Mesenchymal stem cell (in vitro differentiated cells and primary cell): Measurements from ENCODE around the gene CLEC14A.

Source experiments
- DNase-seq: peaks from one replicate; pipeline ENCODE4 v3.0.0-alpha.2; 2013
- H2AFZ ChIP-seq: one replicate; pipeline ENCODE4 v1.6.1; 2013; ENCODE audit warnings: low read depth, mild to moderate bottlenecking, control low read depth, inconsistent platforms, low read length, moderate library complexity
- H2AK5ac ChIP-seq: 2 replicates; pipeline ENCODE4 v1.6.1; 2013; ENCODE audit warnings: low read length, moderate library complexity, mild to moderate bottlenecking, inconsistent platforms; ENCODE audit not compliant: severe bottlenecking
- H2BK120ac ChIP-seq: one replicate; pipeline ENCODE4 v1.6.1; 2013; ENCODE audit warnings: low read depth, mild to moderate bottlenecking, inconsistent platforms, low read length, moderate library complexity
- H2BK12ac ChIP-seq, 2 experiments: one replicate each; pipeline ENCODE4 v1.6.1; 2013; ENCODE audit warnings: inconsistent platforms in 2 of 2, low read length in 2 of 2, mild to moderate bottlenecking in 2 of 2, moderate library complexity in 2 of 2, control low read depth in 1 of 2
- H2BK15ac ChIP-seq: one replicate; pipeline ENCODE4 v1.6.1; 2013; ENCODE audit warnings: mild to moderate bottlenecking, low read depth, inconsistent platforms; ENCODE audit not compliant: poor library complexity, severe bottlenecking
- H2BK5ac ChIP-seq: 2 replicates; pipeline ENCODE4 v1.6.1; 2013; ENCODE audit warnings: low read depth, mild to moderate bottlenecking, low read length, control low read depth, inconsistent platforms; ENCODE audit not compliant: poor library complexity, severe bottlenecking
- H3K14ac ChIP-seq, 2 experiments: one replicate each; pipeline ENCODE4 v1.6.1; 2013; ENCODE audit warnings: inconsistent platforms in 2 of 2, low read length in 2 of 2, control low read depth in 1 of 2, mild to moderate bottlenecking in 1 of 2, moderate library complexity in 1 of 2
- H3K18ac ChIP-seq, 2 experiments: one replicate each; pipeline ENCODE4 v1.6.1; 2013; ENCODE audit warnings: inconsistent platforms in 2 of 2, low read length in 2 of 2, control low read depth in 1 of 2, low read depth in 1 of 2, mild to moderate bottlenecking in 1 of 2
- H3K23ac ChIP-seq, 2 experiments: one replicate each; pipeline ENCODE4 v1.6.1; 2013; ENCODE audit warnings: inconsistent platforms in 2 of 2, low read length in 2 of 2, mild to moderate bottlenecking in 2 of 2, moderate library complexity in 2 of 2, control low read depth in 1 of 2
- H3K27ac ChIP-seq: 2 replicates; pipeline ENCODE4 v1.5.1; 2013; ENCODE audit warnings: mild to moderate bottlenecking, moderate library complexity, low read length, control low read depth, inconsistent platforms; ENCODE audit not compliant: poor library complexity, severe bottlenecking
- H3K27me3 ChIP-seq, 2 experiments: 2 replicates each; pipeline versions ENCODE4 v1.6.1 to v1.7.0; 2013; ENCODE audit warnings: low read length in 2 of 2, mild to moderate bottlenecking in 2 of 2, moderate library complexity in 2 of 2, control low read depth in 1 of 2, inconsistent platforms in 1 of 2; ENCODE audit not compliant: control insufficient read depth in 1 of 2, insufficient read depth in 1 of 2
- H3K36me3 ChIP-seq, 2 experiments: 2 replicates each; pipeline versions ENCODE4 v1.6.1 to v1.7.0; 2013; ENCODE audit warnings: low read length in 2 of 2, control low read depth in 1 of 2, inconsistent platforms in 1 of 2, low read depth in 1 of 2, mild to moderate bottlenecking in 1 of 2; ENCODE audit not compliant: insufficient read depth in 2 of 2, control insufficient read depth in 1 of 2
- H3K4ac ChIP-seq, 2 experiments: one replicate each; pipeline ENCODE4 v1.6.1; 2013; ENCODE audit warnings: inconsistent platforms in 2 of 2, low read length in 2 of 2, mild to moderate bottlenecking in 2 of 2, moderate library complexity in 2 of 2, control low read depth in 1 of 2, low read depth in 1 of 2
- H3K4me1 ChIP-seq: 2 replicates; pipeline ENCODE4 v1.6.1; 2013; ENCODE audit warnings: low read depth, low read length, control low read depth; ENCODE audit not compliant: control insufficient read depth, insufficient read depth
- H3K4me2 ChIP-seq: 2 replicates; pipeline ENCODE4 v1.6.1; 2013; ENCODE audit warnings: low read length, mild to moderate bottlenecking, inconsistent platforms; ENCODE audit not compliant: poor library complexity, severe bottlenecking
- H3K4me3 ChIP-seq, 2 experiments: 2 replicates each; pipeline versions ENCODE4 v1.5.1 to v1.7.0; 2013; ENCODE audit warnings: low read length in 2 of 2, mild to moderate bottlenecking in 2 of 2, control low read depth in 1 of 2, low read depth in 1 of 2; ENCODE audit not compliant: insufficient read depth in 1 of 2
- H3K79me1 ChIP-seq: replicated peaks from 2 replicates; pipeline ENCODE4 v1.6.1; 2013; ENCODE audit warnings: mild to moderate bottlenecking, control low read depth, low read length, inconsistent platforms; ENCODE audit not compliant: poor library complexity, severe bottlenecking
- H3K9ac ChIP-seq: 2 replicates; pipeline ENCODE4 v1.7.0; 2013; ENCODE audit warnings: mild to moderate bottlenecking, low read length, moderate library complexity
- H3K9me3 ChIP-seq: 2 replicates; pipeline ENCODE4 v1.7.0; 2013; ENCODE audit warnings: mild to moderate bottlenecking, low read length; ENCODE audit not compliant: control insufficient read depth
- H4K8ac ChIP-seq: one replicate; pipeline ENCODE4 v1.6.1; 2013; ENCODE audit warnings: inconsistent platforms, mild to moderate bottlenecking, low read length, moderate library complexity
- H4K91ac ChIP-seq: one replicate; pipeline ENCODE4 v1.6.1; 2013; ENCODE audit warnings: mild to moderate bottlenecking, low read length, inconsistent platforms
- WGBS: methylation state at CpG from one replicate; pipeline ENCODE4 v1.1.7; 2013; ENCODE audit warnings: mixed read lengths; 5-methylcytosine and 5-hydroxymethylcytosine counted together

The CLEC14A gene

DNA sequence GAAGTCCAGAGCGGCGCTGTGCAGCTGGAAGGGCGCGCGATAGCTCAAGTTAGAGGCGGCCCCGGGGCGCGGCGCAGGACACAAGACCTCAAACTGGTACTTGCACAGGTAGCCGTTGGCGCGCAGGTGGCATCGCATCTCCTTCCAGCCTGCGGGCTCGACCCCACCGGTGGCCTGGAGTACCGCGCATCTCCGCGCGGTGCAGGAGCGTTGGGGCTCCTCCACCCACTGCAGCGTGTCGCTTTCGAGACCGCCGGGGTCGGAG, 553 bp downstream of the CLEC14A start:
- no peak overlapping the region for H2BK5ac ChIP-seq
- H4K91ac ChIP-seq: peak overlapping the region; percentile 100
- no peak overlapping the region for H3K27ac ChIP-seq
- 7% methylated on average over 29 of the region's 29 CpGs for WGBS
- peaks cover 14 to 21% of the 10 kb centered on the region in 2 experiments for H3K27me3 ChIP-seq
- H2AK5ac ChIP-seq: no peak overlapping the region
- peak overlapping the region; percentile 98 for H4K8ac ChIP-seq
- no peaks in the 10 kb centered on the region for H3K79me1 ChIP-seq
- H3K4ac ChIP-seq: peak overlapping the region; percentile 2 to 79
- peak; percentile 49 for DNase-seq
- H3K23ac ChIP-seq: peak overlapping the region in 1 of 2 experiments; percentile 1
- peak overlapping the region; percentile 40 to 67 for H3K4me3 ChIP-seq
- H2AFZ ChIP-seq: peak overlapping the region; percentile 83
- H2BK15ac ChIP-seq: no peak overlapping the region
- peak overlapping the region; percentile 93 to 96 for H3K18ac ChIP-seq
- no peaks in the 10 kb centered on the region for H3K9me3 ChIP-seq
- no peaks in the 10 kb centered on the region for H3K36me3 ChIP-seq
- H3K4me2 ChIP-seq: peak overlapping the region; percentile 76
- peak overlapping the region; percentile 82 for H2BK120ac ChIP-seq
- no peak overlapping the region for H3K9ac ChIP-seq
- peaks cover 13% of the 10 kb centered on the region for H3K4me1 ChIP-seq
- peak overlapping the region in 1 of 2 experiments; percentile 92 for H2BK12ac ChIP-seq
- H3K14ac ChIP-seq: peak overlapping the region in 1 of 2 experiments; percentile 1

DNA sequence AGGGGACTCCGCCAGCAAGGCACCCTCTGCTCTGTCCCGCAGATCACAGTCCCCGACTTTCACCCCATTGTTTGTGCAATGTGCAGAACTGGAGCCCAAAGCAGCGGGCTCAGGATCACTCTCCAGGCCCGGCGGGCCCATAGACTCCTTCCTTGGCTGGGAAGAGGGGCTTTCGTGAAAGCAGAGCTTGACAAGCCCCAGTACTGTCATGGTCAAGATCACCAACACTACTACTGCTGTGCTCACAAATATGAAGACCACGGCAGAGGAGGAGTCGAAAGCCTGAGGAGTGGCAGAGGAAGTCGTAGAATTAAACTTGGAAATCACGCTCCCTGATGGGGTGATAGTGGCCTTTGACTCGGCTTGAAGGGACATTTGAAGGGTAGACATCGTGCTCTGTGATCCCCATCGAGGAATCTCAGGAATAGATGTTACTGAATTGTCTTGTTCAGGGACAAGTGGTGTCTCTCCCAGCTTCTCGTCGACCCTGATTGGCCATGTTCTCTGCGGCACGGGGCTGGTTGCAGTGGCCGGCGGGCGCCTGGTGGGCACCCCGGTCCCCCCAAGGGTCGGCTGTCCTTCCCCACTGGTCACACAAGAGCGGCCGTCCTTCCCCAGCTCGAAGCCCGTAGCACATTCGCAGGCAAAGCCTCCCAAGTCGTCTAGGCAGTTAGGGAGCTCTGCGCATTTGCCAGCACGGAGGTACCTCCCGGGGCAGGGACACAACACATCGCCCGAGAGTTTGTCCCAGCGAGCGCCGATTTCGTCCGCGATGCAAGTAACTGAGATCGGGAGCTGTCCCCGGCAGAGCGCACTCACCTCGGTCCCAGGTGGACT, 1.1 kb downstream of the CLEC14A start:
- H3K9me3 ChIP-seq: no peaks in the 10 kb centered on the region
- H2BK12ac ChIP-seq: peak overlapping the region; percentile 38 to 40
- H3K9ac ChIP-seq: no peak overlapping the region
- peak overlapping the region; percentile 82 for H2BK120ac ChIP-seq
- H3K4me3 ChIP-seq: peak overlapping the region in 1 of 2 experiments; percentile 67
- 21% methylated on average over 44 of the region's 44 CpGs for WGBS
- no peaks in the 10 kb centered on the region for H3K36me3 ChIP-seq
- peak overlapping the region; percentile 98 for H4K8ac ChIP-seq
- no peak overlapping the region for H3K27ac ChIP-seq
- H3K27me3 ChIP-seq: peaks cover 14 to 21% of the 10 kb centered on the region in 2 experiments
- peaks cover 13% of the 10 kb centered on the region for H3K4me1 ChIP-seq
- H3K18ac ChIP-seq: peak overlapping the region; percentile 69 to 96
- H2BK15ac ChIP-seq: peak overlapping the region; percentile 90
- H2BK5ac ChIP-seq: no peak overlapping the region
- H2AK5ac ChIP-seq: no peak overlapping the region
- H4K91ac ChIP-seq: peak overlapping the region; percentile 100
- H3K4me2 ChIP-seq: peak overlapping the region; percentile 76
- H3K4ac ChIP-seq: peak overlapping the region; percentile 20 to 71
- no peak for DNase-seq
- no peak overlapping the region for H3K14ac ChIP-seq
- H3K79me1 ChIP-seq: no peaks in the 10 kb centered on the region
- no peak overlapping the region for H2AFZ ChIP-seq
- peak overlapping the region in 1 of 2 experiments; percentile 43 for H3K23ac ChIP-seq

DNA sequence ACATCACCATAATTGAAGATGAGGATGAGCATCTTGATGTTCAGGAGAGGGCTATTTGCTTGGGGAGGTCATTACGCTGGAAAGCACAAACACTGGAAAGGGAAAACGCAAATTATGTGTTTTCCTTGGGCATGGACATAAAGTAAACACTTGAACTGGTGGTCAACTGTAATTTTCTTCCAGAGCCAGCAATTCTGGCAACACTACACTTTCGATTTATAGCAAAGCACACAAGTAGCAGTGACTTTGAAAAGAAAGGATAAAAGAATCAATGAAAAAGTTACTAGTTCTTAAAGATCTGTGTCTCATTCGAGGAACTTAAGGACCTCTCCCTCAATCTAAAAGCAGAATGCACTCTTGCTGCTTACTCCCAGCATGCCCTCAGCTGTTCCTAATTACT, 2.2 kb downstream of the CLEC14A start:
- Histone ChIP-seq H3K9me3 (no peaks in the 10 kb centered on the region), H3K27ac (no peak overlapping the region), H2AK5ac (no peak overlapping the region), H3K4ac (no peak overlapping the region), H2BK12ac (no peak overlapping the region), H4K91ac (no peak overlapping the region), H2BK15ac (no peak overlapping the region), H2BK5ac (no peak overlapping the region), H2BK120ac (no peak overlapping the region), H3K36me3 (no peaks in the 10 kb centered on the region), H4K8ac (no peak overlapping the region), H3K9ac (no peak overlapping the region), H3K14ac (no peak overlapping the region), H3K4me2 (no peak overlapping the region), H3K4me1 (peaks cover 13% of the 10 kb centered on the region), H3K79me1 (no peaks in the 10 kb centered on the region), H3K23ac (no peak overlapping the region), H3K4me3 (no peak overlapping the region), H2AFZ (no peak overlapping the region), H3K18ac (no peak overlapping the region), H3K27me3 (peaks cover 14 to 21% of the 10 kb centered on the region in 2 experiments)
- peak; percentile 45 for DNase-seq
- WGBS: 27% methylated on average over 2 of the region's 4 CpGs

DNA sequence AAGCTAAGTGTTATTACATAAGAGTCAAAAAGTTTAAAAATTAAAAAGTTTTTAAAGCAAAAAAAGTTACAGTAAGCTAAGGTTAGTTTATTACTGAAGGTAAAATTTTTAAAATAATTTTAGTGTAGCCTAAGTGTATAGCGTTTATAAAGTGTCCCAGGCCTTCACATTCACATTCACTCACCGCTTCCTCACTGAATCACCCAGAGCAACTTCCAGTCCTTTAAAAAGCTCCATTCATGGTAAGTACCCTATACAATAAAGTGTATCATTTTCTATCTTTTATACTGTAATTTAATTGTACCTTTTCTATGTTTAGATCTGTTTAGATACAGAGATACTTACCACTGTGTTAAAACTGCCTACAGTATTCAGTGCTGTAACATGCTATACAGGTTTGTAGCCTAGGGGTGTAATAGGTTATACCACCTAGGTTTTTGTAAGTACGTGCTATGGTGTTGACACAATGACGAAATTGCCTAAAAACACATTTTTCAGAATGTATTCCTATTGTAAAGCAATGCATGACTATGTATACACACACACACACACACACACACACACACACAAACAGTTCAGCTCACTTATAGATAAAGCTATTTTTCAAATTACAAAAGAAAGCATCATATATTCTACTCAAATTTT, 3.7 kb downstream of the CLEC14A start:
- WGBS: no CpG with 5 or more reads among the region's 4 CpGs

More for the DNA sequence above, 3.7 kb downstream of the CLEC14A start:
- Histone ChIP-seq H3K79me1 (no peaks in the 10 kb centered on the region), H2AFZ (no peak overlapping the region), H3K9me3 (no peaks in the 10 kb centered on the region), H3K36me3 (no peaks in the 10 kb centered on the region), H3K4me2 (no peak overlapping the region), H2BK12ac (no peak overlapping the region), H3K9ac (no peak overlapping the region), H3K4me1 (peaks cover 13% of the 10 kb centered on the region), H4K91ac (no peak overlapping the region), H2BK15ac (no peak overlapping the region), H3K4ac (no peak overlapping the region), H3K18ac (no peak overlapping the region), H2AK5ac (no peak overlapping the region), H2BK120ac (no peak overlapping the region), H3K23ac (no peak overlapping the region), H4K8ac (no peak overlapping the region), H3K27me3 (peaks cover 14 to 21% of the 10 kb centered on the region in 2 experiments), H3K4me3 (no peak overlapping the region), H3K14ac (no peak overlapping the region), H2BK5ac (no peak overlapping the region), H3K27ac (no peak overlapping the region)
- peak; percentile 16 for DNase-seq
